Natural killer cell (primary cell): Measurements from ENCODE around the gene PKP4. TPM values are rescaled to one million over a fixed set of nuclear protein-coding genes. Genes with fewer than 3 reads are reported as not detected.
"Not testable (repeated sequence)": the region's sequence is repeated elsewhere in the genome, so short reads cannot be mapped to it uniquely, and the experiment has no call there.

Experiments
- ATAC-seq, 3 donors: fragments of 150-1000 bp in 2 of 3; fragments of 200-7000 bp in 1 of 3; cut with Tn5 transposase; 1 replicate in 1 of 3; 2 replicates in 2 of 3; pipeline ENCODE4 v1.10.0; 2021; ENCODE audit warnings: mild to moderate bottlenecking in 2 of 3, moderate library complexity in 2 of 3
- DNase-seq, 2 donors: peaks; one replicate each; pipeline versions ENCODE4 v3.0.0 to v3.0.0-alpha.2; 2013 to 2021; ENCODE audit warnings: mixed read lengths in 1 of 2
- H3K27ac ChIP-seq: one replicate; pipeline ENCODE4 v1.5.1; 2013; ENCODE audit warnings: mild to moderate bottlenecking, low read length
- H3K27me3 ChIP-seq: one replicate; pipeline ENCODE4 v1.6.1; 2013; ENCODE audit warnings: low read length; ENCODE audit not compliant: control insufficient read depth, insufficient read depth
- H3K36me3 ChIP-seq: one replicate; pipeline ENCODE4 v1.6.1; 2013; ENCODE audit warnings: low read length; ENCODE audit not compliant: control insufficient read depth, insufficient read depth
- H3K4me1 ChIP-seq: one replicate; pipeline ENCODE4 v1.6.1; 2013; ENCODE audit warnings: low read length; ENCODE audit not compliant: control insufficient read depth, insufficient read depth
- H3K4me3 ChIP-seq: one replicate; pipeline ENCODE4 v1.5.1; 2013; ENCODE audit warnings: low read length
- H3K9me3 ChIP-seq: one replicate; pipeline ENCODE4 v1.6.1; 2013; ENCODE audit warnings: low read length; ENCODE audit not compliant: control insufficient read depth, insufficient read depth
- H3K27ac Mint-ChIP-seq, 2 donors: one replicate each; pipeline ENCODE4 v1.8.0; 2022; ENCODE audit warnings: mild to moderate bottlenecking in 2 of 2, mixed read lengths in 2 of 2, moderate library complexity in 1 of 2
- H3K27me3 Mint-ChIP-seq, 2 donors: one replicate each; pipeline ENCODE4 v1.8.0; 2022; ENCODE audit warnings: low read depth in 2 of 2, mixed read lengths in 2 of 2
- H3K36me3 Mint-ChIP-seq: one replicate; pipeline ENCODE4 v1.8.0; 2022; ENCODE audit warnings: mixed read lengths
- H3K4me1 Mint-ChIP-seq, 2 donors: one replicate each; pipeline ENCODE4 v1.8.0; 2022; ENCODE audit warnings: mixed read lengths in 2 of 2
- H3K4me3 Mint-ChIP-seq: one replicate; pipeline ENCODE4 v1.8.0; 2022; ENCODE audit warnings: mild to moderate bottlenecking, moderate library complexity, mixed read lengths
- H3K9me3 Mint-ChIP-seq, 2 donors: one replicate each; pipeline ENCODE4 v1.8.0; 2022; ENCODE audit warnings: mixed read lengths in 2 of 2
- WGBS: methylation state at CpG from one replicate; pipeline ENCODE4 v1.1.7; 2013; ENCODE audit warnings: missing lambda C conversion rate; ENCODE audit not compliant: insufficient coverage; 5-methylcytosine and 5-hydroxymethylcytosine counted together
- intact Hi-C: fragments of 100-400 bp; cut with micrococcal nuclease; formaldehyde crosslinking; loops from one replicate; pipeline ENCODE4 v1.14.2; 2022
- total RNA-seq, 4 donors: library from RNA; stranded (reverse); fragments of 120-200 nt in 1 of 4; gene quantifications; one replicate each; pipeline versions ENCODE4 v1.2.3 to v1.2.4, GENCODE V29; 2013 to 2022
- TF ChIP-seq, protein P1 (sequence below): fragments of 200-600 bp; IDR thresholded peaks from one replicate; pipeline ENCODE4 v1.8.0; 2022; ENCODE audit warnings: antibody characterized with exemption

PKP4 gene
- total RNA-seq, 3 donors from 2014 or later (not counting 1 experiment from before 2014, with no cell fraction given), result 5.9 to 8.4 (median 7.2) TPM

DNA sequence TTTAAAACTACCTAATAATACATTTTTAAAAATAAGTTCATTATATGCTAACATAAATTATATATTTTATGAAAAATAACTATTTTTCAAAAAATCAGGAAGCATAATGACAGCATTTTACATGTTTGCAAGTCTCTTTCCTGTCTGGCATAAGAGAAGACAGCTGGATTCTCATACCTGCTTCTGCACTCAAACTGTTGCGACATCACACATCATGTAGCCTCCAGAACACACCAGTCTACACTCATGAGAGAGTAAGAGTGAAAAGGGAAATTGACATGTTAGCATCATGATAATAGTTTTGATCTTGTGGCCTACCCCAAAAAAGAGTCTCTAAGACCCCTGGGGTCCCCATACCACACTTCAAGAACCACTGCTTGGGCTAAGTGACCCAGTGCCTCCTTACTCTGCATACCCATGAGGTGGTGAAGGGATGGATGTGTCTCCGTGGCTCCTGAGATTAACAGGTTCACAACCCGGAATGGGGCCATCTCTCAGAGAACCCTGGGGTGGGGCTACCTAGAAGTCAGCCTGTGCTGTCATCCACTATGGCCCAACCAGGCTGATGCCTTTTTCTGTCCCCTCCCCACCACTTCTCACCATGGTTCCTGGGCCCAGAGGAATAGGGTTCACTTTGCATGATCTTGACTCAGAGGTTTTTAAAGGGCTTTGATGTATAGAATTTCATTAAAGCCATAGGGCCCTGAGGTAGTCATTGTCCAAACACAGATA, 235.8 kb downstream of the PKP4 start:
- no peak for ATAC-seq
- 71% methylated on average over 1 of the region's 3 CpGs for WGBS
- intact Hi-C loops, result no loop called here

DNA sequence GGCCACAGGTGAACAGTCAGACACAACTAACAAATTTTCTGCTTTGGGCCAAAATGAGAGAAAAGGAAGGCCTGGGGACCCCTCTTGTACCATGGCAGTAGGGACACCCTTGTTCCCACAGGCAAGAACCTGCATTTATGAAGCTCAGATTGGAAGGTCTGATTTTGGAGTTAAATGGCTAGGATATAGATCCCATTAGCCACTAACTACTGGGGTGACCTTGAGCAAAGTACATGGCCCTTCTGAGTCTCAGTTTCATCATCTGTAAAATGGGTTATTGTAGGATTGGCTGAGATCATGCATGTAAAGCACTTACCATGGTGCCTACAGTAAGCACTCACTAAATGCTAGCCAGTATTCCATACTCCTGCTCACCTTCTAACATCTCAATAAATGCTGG, 236.7 kb downstream of the PKP4 start:
- peaks cover 4 to 14% of the 10 kb centered on the region in 2 donors for H3K27me3 Mint-ChIP-seq
- H3K36me3 ChIP-seq, result no peaks in the 10 kb centered on the region
- TF ChIP-seq, protein P1, sequence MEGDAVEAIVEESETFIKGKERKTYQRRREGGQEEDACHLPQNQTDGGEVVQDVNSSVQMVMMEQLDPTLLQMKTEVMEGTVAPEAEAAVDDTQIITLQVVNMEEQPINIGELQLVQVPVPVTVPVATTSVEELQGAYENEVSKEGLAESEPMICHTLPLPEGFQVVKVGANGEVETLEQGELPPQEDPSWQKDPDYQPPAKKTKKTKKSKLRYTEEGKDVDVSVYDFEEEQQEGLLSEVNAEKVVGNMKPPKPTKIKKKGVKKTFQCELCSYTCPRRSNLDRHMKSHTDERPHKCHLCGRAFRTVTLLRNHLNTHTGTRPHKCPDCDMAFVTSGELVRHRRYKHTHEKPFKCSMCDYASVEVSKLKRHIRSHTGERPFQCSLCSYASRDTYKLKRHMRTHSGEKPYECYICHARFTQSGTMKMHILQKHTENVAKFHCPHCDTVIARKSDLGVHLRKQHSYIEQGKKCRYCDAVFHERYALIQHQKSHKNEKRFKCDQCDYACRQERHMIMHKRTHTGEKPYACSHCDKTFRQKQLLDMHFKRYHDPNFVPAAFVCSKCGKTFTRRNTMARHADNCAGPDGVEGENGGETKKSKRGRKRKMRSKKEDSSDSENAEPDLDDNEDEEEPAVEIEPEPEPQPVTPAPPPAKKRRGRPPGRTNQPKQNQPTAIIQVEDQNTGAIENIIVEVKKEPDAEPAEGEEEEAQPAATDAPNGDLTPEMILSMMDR, result no peak
- no peak overlapping the region for H3K4me3 ChIP-seq
- intact Hi-C loops, result no loop called here
- no peaks in the 10 kb centered on the region for H3K4me1 Mint-ChIP-seq
- no peaks in the 10 kb centered on the region for H3K27me3 ChIP-seq
- H3K9me3 ChIP-seq, result no peaks in the 10 kb centered on the region
- H3K36me3 Mint-ChIP-seq, result peaks cover 11% of the 10 kb centered on the region
- no peaks in the 10 kb centered on the region for H3K4me1 ChIP-seq
- H3K27ac Mint-ChIP-seq, result no peak overlapping the region
- no peak overlapping the region for H3K27ac ChIP-seq
- H3K9me3 Mint-ChIP-seq, result no peaks in the 10 kb centered on the region
- DNase-seq (no peak), ATAC-seq (no peak)
- H3K4me3 Mint-ChIP-seq, result no peak overlapping the region

More for the DNA sequence above, 235.8 kb downstream of the PKP4 start:
- Mint-ChIP-seq H3K4me3 (no peak overlapping the region), H3K27me3 (peaks cover 4 to 17% of the 10 kb centered on the region in 2 donors), H3K27ac (no peak overlapping the region), H3K36me3 (peaks cover 11% of the 10 kb centered on the region), H3K9me3 (no peaks in the 10 kb centered on the region), H3K4me1 (no peaks in the 10 kb centered on the region)
- no peak for DNase-seq
- no peak overlapping the region for H3K4me3 ChIP-seq
- no peaks in the 10 kb centered on the region for H3K9me3 ChIP-seq
- H3K27me3 ChIP-seq, result no peaks in the 10 kb centered on the region
- H3K36me3 ChIP-seq, result no peaks in the 10 kb centered on the region
- TF ChIP-seq, protein P1, result no peak
- H3K27ac ChIP-seq, result no peak overlapping the region
- H3K4me1 ChIP-seq, result no peaks in the 10 kb centered on the region

- intact Hi-C loops, result no loop called here
- H3K27ac Mint-ChIP-seq, result no peak overlapping the region
- H3K4me3 Mint-ChIP-seq, result no peak overlapping the region
- H3K36me3 ChIP-seq, result no peaks in the 10 kb centered on the region
- H3K36me3 Mint-ChIP-seq, result peaks cover 11% of the 10 kb centered on the region
- H3K27me3 ChIP-seq, result no peaks in the 10 kb centered on the region
- no peak for DNase-seq
- TF ChIP-seq, protein P1, result no peak
- H3K27me3 Mint-ChIP-seq, result peaks cover 4 to 14% of the 10 kb centered on the region in 2 donors
- H3K9me3 ChIP-seq, result no peaks in the 10 kb centered on the region
- no peaks in the 10 kb centered on the region for H3K4me1 Mint-ChIP-seq
- no peak overlapping the region for H3K4me3 ChIP-seq
- H3K4me1 ChIP-seq, result no peaks in the 10 kb centered on the region
- no peak for ATAC-seq
- H3K9me3 Mint-ChIP-seq, result no peaks in the 10 kb centered on the region
- H3K27ac ChIP-seq, result no peak overlapping the region
Observed at GRCh38 chr2:158695305-158695704, 238.6 kb downstream of the PKP4 start.

GRCh38 chr2:158695744-158696143, 239.0 kb downstream of the PKP4 start:
- Mint-ChIP-seq H3K36me3 (peaks cover 11% of the 10 kb centered on the region), H3K27me3 (peaks cover 4 to 14% of the 10 kb centered on the region in 2 donors)
- H3K36me3 ChIP-seq, H3K27me3 ChIP-seq, H3K27ac ChIP-seq, H3K4me1 Mint-ChIP-seq, ATAC-seq, H3K9me3 ChIP-seq, H3K27ac Mint-ChIP-seq, H3K4me3 Mint-ChIP-seq, intact Hi-C loops, DNase-seq, H3K4me3 ChIP-seq, H3K9me3 Mint-ChIP-seq, H3K4me1 ChIP-seq: not testable (repeated sequence)
- WGBS, result 88% methylated on average over 5 of the region's 5 CpGs
